ENCODE data around the gene SAMD4A. TPM values are rescaled to one million over a fixed set of nuclear protein-coding genes. Genes with fewer than 3 reads are reported as not detected.

The SAMD4A gene
- total RNA-seq, 4 donors from 2014 or later, result 15.3 to 40.2 (median 22.3) TPM

GRCh38 chr14:54688229-54688628 is 121.3 kb downstream of the SAMD4A start:
- no peak overlapping the region for H3K4me3 ChIP-seq
- peaks cover 0 to 55% (median 15%) of the 10 kb centered on the region in 4 donors for H3K4me1 ChIP-seq
- WGBS, 2 donors (ENCODE audit: low coverage in 1 of 2), result 79% methylated on average over 9 to 10 of the region's 10 CpGs
- no peaks in the 10 kb centered on the region for H3K9me3 ChIP-seq
- intact Hi-C loops (cut with DNase I; ENCODE audit: low total_unique reads) (no loop called here), in situ Hi-C loops (cut with MboI; ENCODE audit: low pct_ligation_motif_present in 1 of 4, low pct_unique_long_range_greater_than_20kb in 1 of 4, low sequenced_read_pairs in 3 of 4) (loop anchor here in 1 of 4 donors (10.0 kb wide), 1 partner anchor 113 kb away; no protein-coding TSS in a partner anchor)
- no peaks in the 10 kb centered on the region for H3K36me3 ChIP-seq
- TF ChIP-seq POLR2AphosphoS5 (IDR thresholded peaks at IDR 0.05), result no peak
- TF ChIP-seq POLR2A (IDR thresholded peaks at IDR 0.05), result no peak
- TF ChIP-seq, protein P1, sequence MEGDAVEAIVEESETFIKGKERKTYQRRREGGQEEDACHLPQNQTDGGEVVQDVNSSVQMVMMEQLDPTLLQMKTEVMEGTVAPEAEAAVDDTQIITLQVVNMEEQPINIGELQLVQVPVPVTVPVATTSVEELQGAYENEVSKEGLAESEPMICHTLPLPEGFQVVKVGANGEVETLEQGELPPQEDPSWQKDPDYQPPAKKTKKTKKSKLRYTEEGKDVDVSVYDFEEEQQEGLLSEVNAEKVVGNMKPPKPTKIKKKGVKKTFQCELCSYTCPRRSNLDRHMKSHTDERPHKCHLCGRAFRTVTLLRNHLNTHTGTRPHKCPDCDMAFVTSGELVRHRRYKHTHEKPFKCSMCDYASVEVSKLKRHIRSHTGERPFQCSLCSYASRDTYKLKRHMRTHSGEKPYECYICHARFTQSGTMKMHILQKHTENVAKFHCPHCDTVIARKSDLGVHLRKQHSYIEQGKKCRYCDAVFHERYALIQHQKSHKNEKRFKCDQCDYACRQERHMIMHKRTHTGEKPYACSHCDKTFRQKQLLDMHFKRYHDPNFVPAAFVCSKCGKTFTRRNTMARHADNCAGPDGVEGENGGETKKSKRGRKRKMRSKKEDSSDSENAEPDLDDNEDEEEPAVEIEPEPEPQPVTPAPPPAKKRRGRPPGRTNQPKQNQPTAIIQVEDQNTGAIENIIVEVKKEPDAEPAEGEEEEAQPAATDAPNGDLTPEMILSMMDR (IDR thresholded peaks at IDR 0.05), result no peak
- no peak for TF ChIP-seq EP300 (IDR thresholded peaks at IDR 0.05; ENCODE audit: low read depth)
- H3K27ac ChIP-seq, result peak overlapping the region in 3 of 4 donors; percentile 71 to 80 (median 76)
- no peak for DNase-seq
- H3K27me3 ChIP-seq, result no peaks in the 10 kb centered on the region

- intact Hi-C loops (cut with DNase I; ENCODE audit: low total_unique reads) (loop anchor here (5.0 kb wide), 1 partner anchor 123 kb away; the partner anchor contains the start of gene SAMD4A), in situ Hi-C loops (cut with MboI; ENCODE audit: low pct_ligation_motif_present in 1 of 4, low pct_unique_long_range_greater_than_20kb in 1 of 4, low sequenced_read_pairs in 3 of 4) (loop anchor here in 1 of 4 donors (10.0 kb wide), 1 partner anchor 115 kb away; no protein-coding TSS in a partner anchor)
- H3K36me3 ChIP-seq, result no peaks in the 10 kb centered on the region
- H3K4me3 ChIP-seq, result no peak overlapping the region
- DNase-seq, result no peak
- no peaks in the 10 kb centered on the region for H3K9me3 ChIP-seq
- 95% methylated on average over 1 of the region's 1 CpG; no CpG with 5 or more reads in 1 of the 2 donors for WGBS, 2 donors (ENCODE audit: low coverage in 1 of 2)
- no peak overlapping the region for H3K27ac ChIP-seq
- H3K27me3 ChIP-seq, result no peaks in the 10 kb centered on the region
- peaks cover 0 to 43% (median 8%) of the 10 kb centered on the region in 4 donors for H3K4me1 ChIP-seq
- TF ChIP-seq, protein P1 (IDR thresholded peaks at IDR 0.05), result no peak
- TF ChIP-seq POLR2AphosphoS5 (IDR thresholded peaks at IDR 0.05), result no peak
- no peak for TF ChIP-seq EP300 (IDR thresholded peaks at IDR 0.05; ENCODE audit: low read depth)
- no peak for TF ChIP-seq POLR2A (IDR thresholded peaks at IDR 0.05)
These were observed 123.0 kb downstream of the SAMD4A start for GRCh38 chr14:54689928-54690327.

DNA sequence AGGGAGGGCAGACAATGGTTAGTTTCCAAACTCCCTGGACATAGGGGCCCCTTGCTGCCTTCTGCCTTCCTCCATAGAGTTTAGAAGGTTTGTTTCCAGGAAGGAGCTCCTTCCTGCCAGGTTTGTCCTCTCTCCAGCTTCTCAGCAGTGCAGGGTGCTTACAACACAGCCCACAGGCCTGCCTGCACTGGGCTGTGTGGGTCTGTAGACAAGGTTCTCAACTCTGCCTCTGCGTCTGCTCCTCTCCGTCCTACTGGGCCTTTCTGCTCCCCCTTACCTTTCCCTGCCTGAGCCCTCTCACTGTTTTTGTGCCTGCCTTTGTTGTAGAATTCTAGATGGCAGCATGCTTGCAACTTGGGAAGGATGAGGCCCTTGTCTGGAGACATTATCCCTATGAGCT is 124.0 kb downstream of the SAMD4A start:
- Histone ChIP-seq H3K27me3 (no peaks in the 10 kb centered on the region), H3K4me3 (no peak overlapping the region), H3K4me1 (peaks cover 0 to 33% (median 4%) of the 10 kb centered on the region in 4 donors), H3K9me3 (no peaks in the 10 kb centered on the region), H3K27ac (peak overlapping the region; percentile 15 to 34 (median 26)), H3K36me3 (no peaks in the 10 kb centered on the region)
- in situ Hi-C loops (cut with MboI; ENCODE audit: low pct_ligation_motif_present in 1 of 4, low pct_unique_long_range_greater_than_20kb in 1 of 4, low sequenced_read_pairs in 3 of 4) (no loop called here), intact Hi-C loops (cut with DNase I; ENCODE audit: low total_unique reads) (loop anchor here (5.0 kb wide), 1 partner anchor 124 kb away; the partner anchor contains the start of gene SAMD4A)
- DNase-seq, result no peak
- TF ChIP-seq POLR2A (IDR thresholded peaks at IDR 0.05), result no peak
- TF ChIP-seq, protein P1 (IDR thresholded peaks at IDR 0.05), result no peak
- no peak for TF ChIP-seq POLR2AphosphoS5 (IDR thresholded peaks at IDR 0.05)
- TF ChIP-seq EP300 (IDR thresholded peaks at IDR 0.05; ENCODE audit: low read depth), result no peak
- 100% methylated on average over 2 of the region's 2 CpGs for WGBS, 2 donors (ENCODE audit: low coverage in 1 of 2)

- Histone ChIP-seq H3K36me3 (no peaks in the 10 kb centered on the region), H3K9me3 (no peaks in the 10 kb centered on the region), H3K4me1 (peaks cover 0 to 28% (median 2%) of the 10 kb centered on the region in 4 donors), H3K4me3 (no peak overlapping the region), H3K27me3 (no peaks in the 10 kb centered on the region), H3K27ac (peak overlapping the region in 3 of 4 donors; percentile 31 to 36 (median 36))
- in situ Hi-C loops (cut with MboI; ENCODE audit: low pct_ligation_motif_present in 1 of 4, low pct_unique_long_range_greater_than_20kb in 1 of 4, low sequenced_read_pairs in 3 of 4), result no loop called here
- TF ChIP-seq, protein P1 (IDR thresholded peaks at IDR 0.05), result peak; percentile 76 to 82 (median 80)
- no peak for TF ChIP-seq POLR2A (IDR thresholded peaks at IDR 0.05)
- peak in 1 of 3 donors; percentile 17 for TF ChIP-seq POLR2AphosphoS5 (IDR thresholded peaks at IDR 0.05)
- 40 to 63% methylated on average over 2 to 5 of the region's 5 CpGs for WGBS, 2 donors (ENCODE audit: low coverage in 1 of 2)
- intact Hi-C loops (cut with DNase I; ENCODE audit: low total_unique reads), result loop anchor here (5.0 kb wide), 1 partner anchor 124 kb away; the partner anchor contains the start of gene SAMD4A
- DNase-seq, result peak; percentile 80
These were observed 124.8 kb downstream of the SAMD4A start for GRCh38 chr14:54691525-54692283.

Data from transverse colon (tissue), 4 donors.